Measurements from ENCODE around the gene EIF2D.
"Not testable (repeated sequence)": the region's sequence is repeated elsewhere in the genome, so short reads cannot be mapped to it uniquely, and the experiment has no call there.

The EIF2D gene

GRCh38 chr1:206586501-206587445 lies 25.5 kb downstream of the EIF2D start:
- DNase-seq (ENCODE audit: low spot score), result no peak

GRCh38 chr1:206584683-206585082 lies 27.6 kb downstream of the EIF2D start:
- no peak for DNase-seq (ENCODE audit: low spot score)

- DNase-seq (ENCODE audit: low spot score), result peak; percentile 87
These were observed 28.3 kb downstream of the EIF2D start for GRCh38 chr1:206583707-206584648.

GRCh38 chr1:206582971-206583706 lies 29.1 kb downstream of the EIF2D start:
- DNase-seq (ENCODE audit: low spot score), result no peak

GRCh38 chr1:206582537-206582936 lies 29.7 kb downstream of the EIF2D start:
- no peak for DNase-seq (ENCODE audit: low spot score)

GRCh38 chr1:206581571-206581981 lies 30.7 kb downstream of the EIF2D start:
- no peak for DNase-seq (ENCODE audit: low spot score)

- not testable (repeated sequence) for DNase-seq (ENCODE audit: low spot score)
These were observed 31.2 kb downstream of the EIF2D start for GRCh38 chr1:206581114-206581497.

GRCh38 chr1:206580438-206581113 lies 31.7 kb downstream of the EIF2D start:
- no peak for DNase-seq (ENCODE audit: low spot score)

- peak; percentile 96 for DNase-seq (ENCODE audit: low spot score)
These were observed 32.4 kb downstream of the EIF2D start for GRCh38 chr1:206579747-206580437.

- DNase-seq (ENCODE audit: low spot score), result no peak
These were observed 33.3 kb downstream of the EIF2D start for GRCh38 chr1:206578978-206579374.

GRCh38 chr1:206578068-206578977 lies 33.9 kb downstream of the EIF2D start:
- peak; percentile 89 for DNase-seq (ENCODE audit: low spot score)

- no peak for DNase-seq (ENCODE audit: low spot score)
These were observed 34.6 kb downstream of the EIF2D start for GRCh38 chr1:206577626-206578025.

- DNase-seq (ENCODE audit: low spot score), result no peak
These were observed 36.1 kb downstream of the EIF2D start for GRCh38 chr1:206575894-206576737.

GRCh38 chr1:206575165-206575893 lies 36.9 kb downstream of the EIF2D start:
- DNase-seq (ENCODE audit: low spot score), result peak; percentile 79

- DNase-seq (ENCODE audit: low spot score), result no peak
These were observed 38.5 kb downstream of the EIF2D start for GRCh38 chr1:206573762-206574161.

- no peak for DNase-seq (ENCODE audit: low spot score)
These were observed 38.9 kb downstream of the EIF2D start for GRCh38 chr1:206573319-206573718.

- no peak for DNase-seq (ENCODE audit: low spot score)
These were observed 39.4 kb downstream of the EIF2D start for GRCh38 chr1:206572835-206573234.

GRCh38 chr1:206570529-206570928 lies 41.7 kb downstream of the EIF2D start:
- DNase-seq (ENCODE audit: low spot score), result no peak

All from activated CD4-positive, alpha-beta T cell treated with anti-CD3 and anti-CD28 coated beads, Interleukin-2, Interleukin-4, amounts not matched to agents 100 ng/mL and 50 ng/mL, durations not matched to agents 16 hours and 8 hours (primary cell).